ENCODE results near the gene ARHGAP29. TPM values are rescaled to one million over a fixed set of nuclear protein-coding genes. Genes with fewer than 3 reads are reported as not detected.
"Not testable (repeated sequence)": the region's sequence is repeated elsewhere in the genome, so short reads cannot be mapped to it uniquely, and the experiment has no call there.

ARHGAP29 gene
- total RNA-seq, 4 donors from 2014 or later: 1.4 to 30.5 (median 5.6) TPM

DNA sequence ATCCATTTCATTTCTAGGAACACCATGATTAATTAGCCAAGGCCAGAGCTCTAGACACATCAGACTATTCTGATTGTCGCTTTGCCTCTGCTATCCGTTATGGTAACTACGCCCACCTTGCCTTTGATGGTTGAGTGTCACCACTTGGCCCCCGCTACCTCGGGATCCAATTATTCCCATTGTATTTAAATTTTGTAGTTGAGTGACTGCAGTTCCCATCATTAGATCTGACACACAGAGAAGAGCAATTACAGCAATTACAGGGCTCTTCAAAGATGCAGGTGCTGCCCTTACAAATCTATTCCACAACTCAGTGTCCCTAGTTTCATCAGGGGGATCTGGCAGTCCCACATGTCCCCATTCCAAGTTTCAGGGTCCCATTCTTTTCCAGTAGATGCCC is 71.5 kb downstream of the ARHGAP29 start:
- H3K27ac ChIP-seq: no peak overlapping the region
- H3K4me3 ChIP-seq: no peak overlapping the region
- intact Hi-C loops (cut with DNase I): no loop called here
- H3K4me1 ChIP-seq: no peaks in the 10 kb centered on the region
- no peaks in the 10 kb centered on the region for H3K9me3 ChIP-seq
- no peak for TF ChIP-seq POLR2A (IDR thresholded peaks at IDR 0.05)
- TF ChIP-seq, protein P1, sequence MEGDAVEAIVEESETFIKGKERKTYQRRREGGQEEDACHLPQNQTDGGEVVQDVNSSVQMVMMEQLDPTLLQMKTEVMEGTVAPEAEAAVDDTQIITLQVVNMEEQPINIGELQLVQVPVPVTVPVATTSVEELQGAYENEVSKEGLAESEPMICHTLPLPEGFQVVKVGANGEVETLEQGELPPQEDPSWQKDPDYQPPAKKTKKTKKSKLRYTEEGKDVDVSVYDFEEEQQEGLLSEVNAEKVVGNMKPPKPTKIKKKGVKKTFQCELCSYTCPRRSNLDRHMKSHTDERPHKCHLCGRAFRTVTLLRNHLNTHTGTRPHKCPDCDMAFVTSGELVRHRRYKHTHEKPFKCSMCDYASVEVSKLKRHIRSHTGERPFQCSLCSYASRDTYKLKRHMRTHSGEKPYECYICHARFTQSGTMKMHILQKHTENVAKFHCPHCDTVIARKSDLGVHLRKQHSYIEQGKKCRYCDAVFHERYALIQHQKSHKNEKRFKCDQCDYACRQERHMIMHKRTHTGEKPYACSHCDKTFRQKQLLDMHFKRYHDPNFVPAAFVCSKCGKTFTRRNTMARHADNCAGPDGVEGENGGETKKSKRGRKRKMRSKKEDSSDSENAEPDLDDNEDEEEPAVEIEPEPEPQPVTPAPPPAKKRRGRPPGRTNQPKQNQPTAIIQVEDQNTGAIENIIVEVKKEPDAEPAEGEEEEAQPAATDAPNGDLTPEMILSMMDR (IDR thresholded peaks at IDR 0.05): no peak
- no peaks in the 10 kb centered on the region for H3K27me3 ChIP-seq
- H3K36me3 ChIP-seq: peaks cover 0 to under 1% (median 0%) of the 10 kb centered on the region in 3 donors
- WGBS, 2 donors: 79 to 89% methylated on average over 5 of the region's 5 CpGs
- no peak for DNase-seq

DNA sequence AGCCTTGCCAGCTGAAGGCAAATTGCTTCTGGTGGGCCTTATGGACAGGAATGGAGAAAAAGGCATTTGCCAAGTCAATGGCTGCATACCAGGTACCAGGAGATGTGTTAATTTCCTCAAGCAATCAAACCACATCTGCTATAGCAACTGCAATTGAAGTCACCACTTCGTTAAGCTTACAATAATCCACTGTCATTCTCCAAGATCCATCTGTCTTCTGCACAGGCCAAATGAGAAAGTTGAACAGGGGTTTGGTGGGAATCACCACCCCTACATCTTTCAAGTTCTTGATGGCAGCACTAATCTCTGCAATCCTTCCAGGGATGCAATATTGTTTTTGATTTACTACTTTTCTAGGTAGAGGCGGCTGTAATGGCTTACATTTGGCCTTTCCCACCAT is 72.5 kb downstream of the ARHGAP29 start:
- 57 to 65% methylated on average over 1 to 2 of the region's 2 CpGs for WGBS, 2 donors
- H3K36me3 ChIP-seq; DNase-seq; H3K4me1 ChIP-seq; intact Hi-C loops (cut with DNase I); H3K27me3 ChIP-seq; H3K27ac ChIP-seq; H3K4me3 ChIP-seq; H3K9me3 ChIP-seq: not testable (repeated sequence)

DNA sequence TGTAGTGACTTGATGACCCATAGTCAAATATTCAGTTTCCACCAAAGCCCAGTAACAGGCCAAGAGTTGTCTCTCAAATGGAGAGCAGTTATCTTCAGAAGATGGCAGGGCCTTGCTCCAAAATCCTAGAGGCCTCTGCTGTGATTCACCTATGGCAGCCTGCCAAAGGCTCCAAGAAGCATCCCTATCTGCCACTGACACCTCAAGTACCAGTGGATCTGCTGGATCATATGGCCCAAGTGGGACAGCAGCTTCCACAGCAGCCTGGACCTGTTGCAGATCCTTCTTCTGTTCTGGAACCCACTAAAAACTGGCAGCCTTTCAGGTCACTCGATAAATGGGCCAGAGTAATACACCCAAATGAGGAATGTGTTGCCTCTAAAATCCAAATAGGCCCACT is 73.3 kb downstream of the ARHGAP29 start:
- DNase-seq; H3K4me1 ChIP-seq; H3K27ac ChIP-seq; H3K36me3 ChIP-seq; H3K9me3 ChIP-seq; H3K4me3 ChIP-seq; H3K27me3 ChIP-seq; intact Hi-C loops (cut with DNase I): not testable (repeated sequence)
- 50% methylated on average over 1 of the region's 1 CpG; no CpG with 5 or more reads in 1 of the 2 donors for WGBS, 2 donors

DNA sequence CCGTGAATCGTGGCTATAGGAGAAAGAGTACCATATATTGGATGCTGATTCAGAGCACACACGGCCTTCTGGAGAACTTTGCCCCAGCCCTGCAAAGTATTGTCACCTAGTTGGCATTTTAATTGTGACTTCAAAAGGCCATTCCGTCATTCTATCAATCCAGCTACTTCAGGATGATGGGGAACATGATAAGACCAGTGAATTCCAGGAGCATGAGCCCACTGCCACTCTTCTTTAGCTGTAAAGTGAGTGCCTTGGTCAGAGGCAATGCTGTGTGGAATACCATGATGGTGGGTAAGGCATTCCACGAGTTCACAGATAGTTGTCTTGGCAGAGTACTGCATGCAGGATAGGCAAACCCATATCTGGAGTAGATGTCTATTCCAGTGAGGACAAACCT is 74.1 kb downstream of the ARHGAP29 start:
- intact Hi-C loops (cut with DNase I); H3K4me1 ChIP-seq; DNase-seq; H3K9me3 ChIP-seq; H3K4me3 ChIP-seq; H3K36me3 ChIP-seq; H3K27ac ChIP-seq; H3K27me3 ChIP-seq: not testable (repeated sequence)
- 60 to 66% methylated on average over 3 to 4 of the region's 5 CpGs for WGBS, 2 donors

DNA sequence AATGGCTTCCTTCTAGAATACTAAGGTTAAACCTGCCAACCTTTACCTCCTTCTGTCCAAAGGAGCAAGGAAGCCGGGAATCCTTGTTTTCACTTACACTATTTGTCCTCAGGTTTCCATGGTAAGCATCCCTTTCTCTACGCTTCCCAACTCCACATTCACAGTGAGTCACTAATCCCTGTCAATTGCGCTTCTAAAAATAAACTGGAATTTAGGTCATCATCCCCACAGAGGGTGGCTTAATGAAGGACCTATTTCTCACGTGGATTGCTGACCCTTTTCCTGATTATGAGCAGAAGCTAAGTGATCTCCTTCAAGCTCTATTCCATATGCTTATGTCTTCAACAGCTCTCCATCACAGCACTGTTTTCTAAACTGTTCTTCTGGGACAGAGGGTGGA is 76.6 kb downstream of the ARHGAP29 start:
- H3K4me1 ChIP-seq: no peaks in the 10 kb centered on the region
- no peaks in the 10 kb centered on the region for H3K27me3 ChIP-seq
- H3K27ac ChIP-seq: no peak overlapping the region
- no peaks in the 10 kb centered on the region for H3K36me3 ChIP-seq
- TF ChIP-seq, protein P1 (IDR thresholded peaks at IDR 0.05): no peak
- no peak for TF ChIP-seq POLR2A (IDR thresholded peaks at IDR 0.05)
- H3K9me3 ChIP-seq: no peaks in the 10 kb centered on the region
- no peak for DNase-seq
- WGBS, 2 donors: 24 to 46% methylated on average over 4 of the region's 4 CpGs
- H3K4me3 ChIP-seq: no peak overlapping the region
- intact Hi-C loops (cut with DNase I): no loop called here

DNA sequence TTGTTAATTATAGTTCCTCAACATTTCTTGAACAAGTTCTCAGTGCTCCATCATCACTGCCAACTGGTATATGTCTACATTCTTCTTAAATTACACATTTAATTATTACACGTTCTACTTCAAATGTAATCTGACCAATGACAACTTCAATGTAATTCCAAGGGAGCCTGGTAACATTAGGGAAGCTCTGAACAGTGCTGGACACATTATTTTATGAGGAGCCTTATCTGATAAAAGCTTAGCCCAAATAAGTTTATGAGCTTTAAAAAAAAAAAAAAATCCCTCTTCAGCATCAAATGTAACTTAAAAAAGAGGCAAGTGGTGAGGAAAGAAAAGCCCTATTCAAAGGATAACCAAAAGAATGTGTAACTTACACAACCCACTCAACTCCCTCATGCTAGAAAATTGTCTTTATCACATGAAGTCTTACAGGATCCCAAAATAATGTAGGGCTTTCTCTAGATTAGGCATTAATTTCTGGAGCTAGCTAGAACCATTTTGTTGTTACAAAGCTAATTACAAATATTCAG is 81.2 kb downstream of the ARHGAP29 start:
- intact Hi-C loops (cut with DNase I): no loop called here
- no peak overlapping the region for H3K4me3 ChIP-seq
- no peak for DNase-seq

More for the DNA sequence above, 81.2 kb downstream of the ARHGAP29 start:
- no peaks in the 10 kb centered on the region for H3K4me1 ChIP-seq
- TF ChIP-seq, protein P1 (IDR thresholded peaks at IDR 0.05): no peak
- TF ChIP-seq POLR2A (IDR thresholded peaks at IDR 0.05): no peak
- H3K27ac ChIP-seq: no peak overlapping the region
- no peaks in the 10 kb centered on the region for H3K36me3 ChIP-seq
- H3K27me3 ChIP-seq: no peaks in the 10 kb centered on the region
- 55 to 59% methylated on average over 1 of the region's 1 CpG for WGBS, 2 donors
- H3K9me3 ChIP-seq: no peaks in the 10 kb centered on the region
